ENCODE data around the gene MYBPC1.

MYBPC1 gene

DNA sequence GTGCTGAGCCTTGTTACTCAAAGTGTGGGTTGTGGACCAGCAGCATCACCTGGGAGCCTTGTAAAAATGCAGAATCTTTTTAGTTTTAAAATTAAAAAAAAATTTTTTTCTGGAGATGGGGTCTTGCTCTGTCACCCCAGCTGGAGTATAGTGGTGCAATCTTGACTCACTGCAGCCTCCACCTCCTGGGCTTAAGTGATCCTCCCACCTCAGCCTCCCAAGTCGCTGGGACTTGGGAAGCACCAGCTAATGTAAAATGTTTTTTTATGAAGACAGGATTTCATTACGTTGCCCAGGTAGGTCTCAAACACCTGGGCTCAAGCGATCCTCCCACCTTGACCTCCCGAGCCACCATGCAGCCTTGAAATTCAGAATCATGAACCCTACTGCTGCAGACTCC lies 14.4 kb downstream of the MYBPC1 start:
- H3K4me3 ChIP-seq (ENCODE audit: insufficient read depth, low read length, poor library complexity, severe bottlenecking): no peak overlapping the region
- no peaks in the 10 kb centered on the region for H3K27me3 ChIP-seq (ENCODE audit: low read length)
- H3K36me3 ChIP-seq (ENCODE audit: low read length): no peaks in the 10 kb centered on the region
- H4K20me1 ChIP-seq (ENCODE audit: low read depth, low read length): no peaks in the 10 kb centered on the region
- H2AFZ ChIP-seq (ENCODE audit: low read depth, low read length, severe bottlenecking): no peak overlapping the region
- no peak overlapping the region for H3K27ac ChIP-seq (ENCODE audit: low read depth, low read length)
- no peaks in the 10 kb centered on the region for H3K9me3 ChIP-seq (ENCODE audit: insufficient read depth, low read length)
- no peak overlapping the region for H3K4me2 ChIP-seq (ENCODE audit: low read depth, low read length, poor library complexity, severe bottlenecking)
- no peaks in the 10 kb centered on the region for H3F3A ChIP-seq (ENCODE audit: insufficient read depth)
- TF ChIP-seq, protein P1, sequence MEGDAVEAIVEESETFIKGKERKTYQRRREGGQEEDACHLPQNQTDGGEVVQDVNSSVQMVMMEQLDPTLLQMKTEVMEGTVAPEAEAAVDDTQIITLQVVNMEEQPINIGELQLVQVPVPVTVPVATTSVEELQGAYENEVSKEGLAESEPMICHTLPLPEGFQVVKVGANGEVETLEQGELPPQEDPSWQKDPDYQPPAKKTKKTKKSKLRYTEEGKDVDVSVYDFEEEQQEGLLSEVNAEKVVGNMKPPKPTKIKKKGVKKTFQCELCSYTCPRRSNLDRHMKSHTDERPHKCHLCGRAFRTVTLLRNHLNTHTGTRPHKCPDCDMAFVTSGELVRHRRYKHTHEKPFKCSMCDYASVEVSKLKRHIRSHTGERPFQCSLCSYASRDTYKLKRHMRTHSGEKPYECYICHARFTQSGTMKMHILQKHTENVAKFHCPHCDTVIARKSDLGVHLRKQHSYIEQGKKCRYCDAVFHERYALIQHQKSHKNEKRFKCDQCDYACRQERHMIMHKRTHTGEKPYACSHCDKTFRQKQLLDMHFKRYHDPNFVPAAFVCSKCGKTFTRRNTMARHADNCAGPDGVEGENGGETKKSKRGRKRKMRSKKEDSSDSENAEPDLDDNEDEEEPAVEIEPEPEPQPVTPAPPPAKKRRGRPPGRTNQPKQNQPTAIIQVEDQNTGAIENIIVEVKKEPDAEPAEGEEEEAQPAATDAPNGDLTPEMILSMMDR (IDR thresholded peaks at IDR 0.05; ENCODE audit: insufficient read depth, low read length, poor library complexity, severe bottlenecking): no peak
- no peak for TF ChIP-seq EZH2phosphoT487 (conservative IDR thresholded peaks at IDR 0.05; ENCODE audit: low read length)
- H3K9ac ChIP-seq (ENCODE audit: low read length): no peak overlapping the region
- H3K9me2 ChIP-seq (replicated peaks; ENCODE audit: insufficient read depth, low read length): no peaks in the 10 kb centered on the region
- no peaks in the 10 kb centered on the region for H3K79me2 ChIP-seq (ENCODE audit: insufficient read depth, low read length)

DNA sequence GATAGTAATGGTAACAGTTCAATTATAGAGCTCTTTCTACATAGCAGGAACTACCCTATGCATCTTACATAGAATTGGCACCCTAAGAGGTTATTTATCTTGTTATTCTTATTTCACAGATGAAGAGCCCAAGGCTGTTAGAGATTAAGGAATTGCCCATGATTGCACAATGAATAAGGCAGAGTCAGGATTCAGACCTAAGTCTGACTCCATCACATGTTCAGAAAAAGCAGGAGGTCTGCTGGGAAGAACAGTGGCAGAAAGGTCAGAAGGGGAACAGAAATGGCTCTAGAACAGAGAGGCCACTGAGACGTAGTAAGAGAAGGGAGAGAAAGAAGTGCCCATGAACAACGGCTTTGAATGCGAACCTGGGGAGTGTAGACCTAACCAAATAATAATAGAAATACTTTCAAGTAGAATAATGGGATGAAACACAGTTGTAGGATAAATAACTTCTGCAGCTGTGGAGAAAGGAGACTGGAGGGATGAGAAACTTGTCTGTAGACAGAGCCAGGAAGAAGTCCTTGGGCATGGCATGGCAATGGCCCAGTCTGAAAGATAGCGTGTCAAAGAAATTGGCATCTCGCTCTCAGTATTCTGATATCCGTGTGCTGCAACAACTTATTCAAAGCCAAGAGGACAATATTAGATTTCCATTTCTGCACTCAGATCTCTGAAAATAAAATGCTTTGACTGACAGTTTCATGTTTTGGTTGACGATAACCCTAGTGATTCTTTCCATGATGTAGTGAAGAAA lies 17.6 kb downstream of the MYBPC1 start:
- Histone ChIP-seq H3K27ac (ENCODE audit: low read depth, low read length) (no peak overlapping the region), H3K36me3 (ENCODE audit: low read length) (no peaks in the 10 kb centered on the region), H3K79me2 (ENCODE audit: insufficient read depth, low read length) (no peaks in the 10 kb centered on the region), H3K27me3 (ENCODE audit: low read length) (no peaks in the 10 kb centered on the region), H3K4me3 (ENCODE audit: insufficient read depth, low read length, poor library complexity, severe bottlenecking) (no peak overlapping the region), H3F3A (ENCODE audit: insufficient read depth) (no peaks in the 10 kb centered on the region), H3K9me2 (replicated peaks; ENCODE audit: insufficient read depth, low read length) (no peaks in the 10 kb centered on the region), H4K20me1 (ENCODE audit: low read depth, low read length) (no peaks in the 10 kb centered on the region), H2AFZ (ENCODE audit: low read depth, low read length, severe bottlenecking) (no peak overlapping the region), H3K9me3 (ENCODE audit: insufficient read depth, low read length) (no peaks in the 10 kb centered on the region), H3K4me2 (ENCODE audit: low read depth, low read length, poor library complexity, severe bottlenecking) (no peak overlapping the region), H3K9ac (ENCODE audit: low read length) (no peak overlapping the region)
- TF ChIP-seq EZH2phosphoT487 (conservative IDR thresholded peaks at IDR 0.05; ENCODE audit: low read length): no peak
- TF ChIP-seq, protein P1 (IDR thresholded peaks at IDR 0.05; ENCODE audit: insufficient read depth, low read length, poor library complexity, severe bottlenecking): no peak

DNA sequence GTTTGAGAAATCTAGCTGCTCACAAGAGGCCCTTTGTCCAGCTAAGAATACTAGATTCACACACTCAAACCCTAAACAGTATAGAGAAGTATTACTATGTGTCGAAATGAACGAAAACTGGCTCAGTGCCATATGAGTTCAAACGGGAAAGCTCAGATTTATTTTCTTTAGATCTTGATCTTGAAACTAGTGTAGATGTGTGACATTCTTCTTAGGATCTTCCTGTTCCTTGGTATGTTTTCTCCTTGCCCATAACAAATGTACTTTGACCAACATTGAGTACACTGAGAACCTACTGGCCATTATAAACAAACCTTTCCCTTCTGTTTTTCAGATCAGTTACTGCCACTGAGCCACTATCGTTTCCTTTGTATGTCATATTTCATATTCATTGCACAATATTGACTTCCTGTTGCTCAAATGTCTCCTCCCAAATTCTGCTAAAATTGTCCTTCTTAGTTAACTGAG lies 21.3 kb downstream of the MYBPC1 start:
- Histone ChIP-seq H3K9me2 (replicated peaks; ENCODE audit: insufficient read depth, low read length) (no peaks in the 10 kb centered on the region), H3K36me3 (ENCODE audit: low read length) (no peaks in the 10 kb centered on the region), H3K9ac (ENCODE audit: low read length) (no peak overlapping the region), H3K4me2 (ENCODE audit: low read depth, low read length, poor library complexity, severe bottlenecking) (no peak overlapping the region), H3K79me2 (ENCODE audit: insufficient read depth, low read length) (no peaks in the 10 kb centered on the region), H3F3A (ENCODE audit: insufficient read depth) (no peaks in the 10 kb centered on the region), H3K27me3 (ENCODE audit: low read length) (no peaks in the 10 kb centered on the region), H4K20me1 (ENCODE audit: low read depth, low read length) (no peaks in the 10 kb centered on the region), H3K27ac (ENCODE audit: low read depth, low read length) (no peak overlapping the region), H3K9me3 (ENCODE audit: insufficient read depth, low read length) (no peaks in the 10 kb centered on the region), H2AFZ (ENCODE audit: low read depth, low read length, severe bottlenecking) (no peak overlapping the region), H3K4me3 (ENCODE audit: insufficient read depth, low read length, poor library complexity, severe bottlenecking) (no peak overlapping the region)
- TF ChIP-seq EZH2phosphoT487 (conservative IDR thresholded peaks at IDR 0.05; ENCODE audit: low read length): no peak
- TF ChIP-seq, protein P1 (IDR thresholded peaks at IDR 0.05; ENCODE audit: insufficient read depth, low read length, poor library complexity, severe bottlenecking): no peak

Data from SU-DHL-6 (cell line).